ENCODE results near the gene MAP4K3.
"Not testable (repeated sequence)": the region's sequence is repeated elsewhere in the genome, so short reads cannot be mapped to it uniquely, and the experiment has no call there.

Gene MAP4K3

DNA sequence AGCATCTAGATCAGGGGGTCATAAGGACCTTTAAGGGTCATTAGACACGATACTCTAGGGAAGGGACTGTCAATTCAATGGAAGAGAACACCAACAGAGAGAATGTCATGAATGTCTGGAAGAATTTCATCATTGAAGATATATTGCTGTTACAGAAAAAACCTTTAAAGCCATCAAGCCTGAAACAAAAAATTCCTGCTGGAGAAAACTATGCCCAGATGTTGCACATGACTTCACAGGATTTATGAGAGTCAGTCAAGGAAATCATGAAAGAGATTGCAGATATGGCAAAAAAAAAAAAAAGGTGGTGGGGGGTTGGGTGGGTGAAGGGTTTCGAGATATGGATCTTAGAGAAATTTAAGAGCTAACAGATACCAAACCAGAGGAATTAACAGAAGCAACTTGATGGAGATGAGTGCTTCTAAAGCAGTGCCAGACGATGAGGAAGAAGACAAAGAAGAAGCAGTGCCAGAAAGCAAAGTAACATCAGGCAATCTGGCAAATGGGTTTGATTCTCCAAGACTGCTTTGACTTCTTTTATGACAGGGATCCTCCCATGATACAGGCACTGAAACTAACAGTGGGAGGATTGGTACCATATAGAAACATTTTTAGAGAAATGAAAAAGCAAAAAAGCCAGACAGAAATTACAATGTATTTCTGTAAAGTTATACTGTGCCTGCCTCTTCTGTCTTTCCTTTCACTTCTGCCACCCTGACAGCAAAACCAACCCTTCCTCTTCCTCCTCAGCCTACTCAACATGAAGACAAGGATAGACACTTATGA, 28.5 kb downstream of the MAP4K3 start:
- DNase-seq = no peak

DNA sequence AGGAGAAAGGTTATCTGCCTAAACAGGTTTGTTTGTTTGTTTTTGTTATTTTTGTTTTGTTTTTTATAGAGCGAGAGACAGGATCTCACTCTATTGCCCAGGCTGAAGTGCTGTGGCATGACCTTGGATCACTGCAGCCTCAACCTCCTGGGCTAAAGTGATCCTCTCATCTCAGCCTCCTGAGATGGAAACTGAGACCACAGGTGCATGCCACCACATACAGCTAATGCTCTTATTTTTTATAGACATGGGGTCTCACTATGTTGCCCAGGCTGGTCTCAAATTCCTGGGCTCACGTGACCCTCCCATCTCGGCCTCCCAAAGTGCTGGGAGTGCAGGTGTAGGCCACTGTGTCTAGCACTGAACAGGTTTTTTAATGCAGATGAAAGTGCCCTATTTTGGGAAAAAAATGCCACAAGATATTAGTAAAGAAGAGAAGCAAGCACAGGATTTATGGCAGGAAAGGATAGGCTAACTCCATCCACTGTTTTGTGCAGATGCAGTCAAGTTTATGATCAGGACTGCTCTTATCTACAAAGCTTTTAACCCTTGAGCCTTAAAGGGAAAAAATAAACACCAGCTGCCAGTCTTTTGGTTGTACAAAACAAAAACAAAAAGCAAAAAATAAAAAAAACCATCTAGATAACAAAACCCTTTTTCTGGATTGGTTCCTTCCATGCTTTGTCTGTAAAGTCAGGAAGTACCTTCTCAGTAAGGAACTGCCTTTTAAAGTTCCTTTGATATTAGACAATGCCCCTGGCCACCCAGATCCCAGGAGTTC, 29.4 kb downstream of the MAP4K3 start:
- DNase-seq = no peak

DNA sequence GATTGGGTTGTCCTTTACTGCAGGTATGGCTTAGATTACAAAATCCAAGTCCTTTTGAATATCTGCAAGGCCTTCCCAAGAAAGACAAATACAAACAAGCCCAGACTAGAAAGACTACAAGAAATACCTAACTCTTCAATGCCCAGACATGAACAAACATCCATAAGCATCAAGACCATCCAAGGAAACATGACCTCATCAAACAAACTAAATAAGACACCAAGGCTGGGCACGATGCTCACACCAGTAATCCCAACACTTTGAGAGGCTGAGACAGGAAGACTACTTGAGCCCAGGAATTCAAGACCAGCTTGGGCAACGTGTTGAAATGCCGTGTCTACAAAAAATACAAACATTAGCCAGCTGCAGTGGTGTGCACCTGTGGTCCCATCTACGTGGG, 31.7 kb downstream of the MAP4K3 start:
- no peak for DNase-seq

DNA sequence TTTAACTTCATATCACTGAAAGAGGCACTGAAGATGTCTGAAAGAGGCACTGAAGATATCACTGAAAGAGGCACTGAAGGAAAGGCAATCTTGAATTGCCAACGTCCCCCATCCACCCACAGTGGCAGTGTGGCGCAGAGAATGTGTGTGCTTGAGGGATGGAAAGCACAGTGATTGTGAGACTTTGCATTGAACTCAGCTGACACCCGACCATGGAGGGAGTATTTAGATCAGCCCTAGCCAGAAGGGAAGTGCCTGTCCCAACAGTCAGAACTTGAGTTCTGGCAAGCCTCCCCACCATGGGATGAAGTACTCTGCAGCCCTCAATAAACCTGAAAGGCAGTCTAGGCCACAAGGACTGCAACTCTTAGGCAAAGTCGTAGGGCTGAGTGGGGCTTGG, 33.8 kb downstream of the MAP4K3 start:
- DNase-seq = peak; percentile 42

DNA sequence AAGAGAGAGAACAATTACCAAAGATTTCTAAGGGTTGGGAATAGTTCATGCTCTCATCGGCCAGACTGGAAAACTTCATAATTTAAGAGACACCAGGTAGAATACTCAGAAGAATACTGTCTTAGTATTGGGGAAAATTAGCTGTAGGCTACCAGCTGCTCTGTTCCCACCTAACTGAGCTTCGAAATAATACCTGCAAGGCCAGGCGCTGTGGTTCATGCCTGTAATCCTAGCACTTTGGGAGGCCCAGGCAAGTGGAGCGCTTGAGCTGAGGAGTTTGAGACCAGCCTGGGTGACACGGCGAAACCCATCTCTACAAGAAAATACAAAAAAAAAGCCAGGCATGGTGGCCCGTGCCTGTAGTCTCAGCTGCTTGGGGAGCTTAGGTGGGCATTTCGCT, 35.8 kb downstream of the MAP4K3 start:
- DNase-seq = no peak

DNA sequence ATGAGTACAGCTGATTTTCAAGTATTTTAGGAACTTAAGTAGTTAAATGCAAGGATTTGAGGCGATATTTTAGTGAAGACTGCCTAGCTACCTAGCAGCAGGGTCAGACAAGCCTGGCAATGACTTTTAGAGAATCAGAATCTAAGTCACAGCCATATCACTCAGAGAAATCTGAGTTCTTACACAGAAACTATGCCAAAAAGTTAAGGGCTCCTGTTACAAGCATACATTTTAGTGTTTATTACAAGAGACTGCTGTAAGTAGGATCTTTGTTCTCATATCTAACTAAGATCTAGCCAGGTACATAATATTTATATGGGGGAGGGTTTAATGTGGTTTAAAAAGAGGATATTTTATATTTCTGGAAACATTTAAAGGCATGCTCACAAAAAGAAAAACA, 37.5 kb downstream of the MAP4K3 start:
- no peak for DNase-seq

DNA sequence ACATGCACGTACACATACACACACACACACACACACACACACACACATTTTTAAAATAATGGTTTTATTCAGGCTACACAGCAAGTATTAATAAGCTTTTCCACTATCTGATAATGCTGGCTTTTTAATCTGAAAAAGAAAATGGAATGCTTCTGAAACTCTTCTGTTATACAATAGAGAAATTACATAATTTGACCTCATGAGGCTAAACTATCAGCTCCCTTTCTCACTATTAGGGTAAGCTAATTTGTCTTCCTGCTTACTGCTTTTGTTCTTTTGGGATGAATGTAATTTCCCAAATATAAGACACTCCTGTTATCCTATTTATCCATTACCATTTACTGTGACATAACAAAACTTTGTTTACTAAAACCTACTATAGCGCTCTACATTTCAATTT, 41.8 kb downstream of the MAP4K3 start:
- no peak for DNase-seq

DNA sequence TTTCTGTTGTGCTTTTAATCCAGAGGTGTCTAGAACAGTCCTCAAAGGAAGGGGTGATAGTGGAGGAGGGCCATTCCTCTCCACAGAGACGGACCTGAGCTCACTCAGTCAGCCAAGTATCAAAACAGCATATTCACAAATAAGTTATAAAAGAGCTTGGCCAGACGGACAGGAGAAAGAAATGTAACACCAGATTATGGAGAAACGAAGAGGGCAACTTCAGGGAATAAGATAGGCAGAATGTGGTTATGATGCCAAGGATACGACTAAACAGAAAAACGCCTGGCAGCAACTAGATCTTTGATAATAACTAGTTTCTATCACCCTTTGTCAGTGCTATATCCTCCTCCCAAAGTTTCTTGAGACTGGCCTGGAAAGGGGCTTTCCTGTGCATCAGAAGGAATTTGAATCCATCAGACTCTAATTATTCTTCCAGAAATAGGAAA, 42.5 kb downstream of the MAP4K3 start:
- DNase-seq = no peak

DNA sequence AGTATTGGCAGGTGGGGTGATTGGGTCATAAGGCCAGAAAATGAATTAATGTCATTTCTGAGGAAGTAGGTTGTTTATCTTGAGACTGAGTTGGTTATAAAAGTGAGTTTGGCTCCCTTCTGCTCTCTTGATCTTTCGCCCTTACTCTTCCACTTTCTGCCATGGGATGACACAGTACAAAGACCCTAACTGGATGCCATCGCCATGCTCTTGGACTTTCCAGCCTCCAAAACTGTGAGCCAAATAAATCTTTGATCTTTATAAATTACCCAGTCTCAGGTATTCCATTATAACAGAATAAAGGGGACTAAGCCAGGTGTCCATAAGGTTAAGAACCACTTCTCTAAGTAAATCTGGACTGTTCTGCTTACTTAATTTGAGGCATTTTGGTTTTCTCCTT, 44.4 kb downstream of the MAP4K3 start:
- no peak for DNase-seq

DNA sequence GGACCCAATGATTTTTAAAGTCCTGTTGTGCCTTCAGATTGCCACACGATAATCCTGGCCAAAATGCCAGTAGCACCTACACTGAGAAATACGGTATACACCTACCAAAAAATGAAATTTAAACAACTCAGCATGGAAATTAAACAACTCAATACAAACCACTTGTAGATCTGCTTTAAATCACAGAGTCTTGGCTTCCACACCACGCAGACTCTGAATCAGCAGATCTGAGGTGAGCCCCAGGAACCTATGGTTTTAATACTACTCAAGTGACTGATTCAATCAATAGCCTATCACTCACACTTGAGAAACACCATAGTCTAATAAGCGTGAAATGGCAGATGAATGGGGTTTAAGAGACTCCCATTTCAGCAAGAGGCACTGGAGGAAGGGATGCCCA, 46.9 kb downstream of the MAP4K3 start:
- no peak for DNase-seq

DNA sequence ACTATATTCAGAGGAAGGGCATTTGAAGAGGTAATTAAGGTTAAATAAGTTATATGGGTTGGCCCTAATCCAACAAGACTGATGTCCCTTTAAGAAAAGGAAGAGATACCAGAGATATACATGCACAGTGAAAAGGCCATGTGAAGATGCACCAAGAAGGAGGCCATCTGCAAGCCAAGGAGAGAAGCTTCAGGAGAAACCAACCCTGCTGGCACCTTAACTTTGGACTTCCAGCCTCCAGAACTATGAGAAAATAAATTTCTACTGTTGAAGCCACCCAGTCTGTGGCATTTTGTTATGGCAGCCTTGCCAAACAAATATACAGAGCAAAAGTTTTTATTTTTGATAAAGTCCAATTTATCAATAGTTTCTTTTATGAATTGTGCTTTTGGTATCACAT, 51.0 kb downstream of the MAP4K3 start:
- no peak for DNase-seq

DNA sequence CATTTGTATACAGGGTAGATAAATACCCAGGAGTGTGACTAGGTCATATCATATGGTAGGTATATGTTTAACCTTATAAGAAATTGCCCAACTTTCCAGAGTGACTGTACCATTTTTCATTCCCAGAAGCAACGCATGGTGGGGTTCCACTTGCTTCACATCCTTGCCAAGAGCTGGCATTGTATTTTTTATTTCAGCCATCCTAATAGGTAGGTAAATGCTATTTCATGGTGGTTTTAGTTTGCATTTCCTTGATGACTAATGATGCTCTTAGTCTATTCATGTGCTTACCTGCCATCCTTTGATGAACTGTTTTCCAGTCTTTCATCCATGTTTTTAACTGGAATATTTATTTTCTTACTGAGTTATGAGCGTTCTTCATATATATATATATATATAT, 51.9 kb downstream of the MAP4K3 start:
- no peak for DNase-seq

DNA sequence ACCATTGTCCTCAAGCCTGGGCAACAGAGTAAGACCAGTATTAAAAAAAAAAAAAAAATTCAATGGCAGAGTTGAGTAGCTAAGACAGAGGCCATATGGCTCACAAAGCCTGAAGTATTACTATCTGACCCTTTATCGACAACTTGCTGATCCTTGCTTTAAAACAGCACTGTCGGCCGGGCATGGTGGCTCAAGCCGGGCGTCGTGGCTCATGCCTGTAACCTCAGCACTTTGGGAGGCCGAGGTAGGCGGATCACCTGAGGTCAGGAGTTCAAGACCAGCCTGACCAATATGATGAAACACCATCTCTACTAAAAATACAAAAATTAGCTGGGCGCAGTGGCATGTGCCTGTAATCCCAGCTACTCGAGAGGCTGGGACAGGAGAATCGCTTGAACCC, 53.0 kb downstream of the MAP4K3 start:
- not testable (repeated sequence) for DNase-seq

DNA sequence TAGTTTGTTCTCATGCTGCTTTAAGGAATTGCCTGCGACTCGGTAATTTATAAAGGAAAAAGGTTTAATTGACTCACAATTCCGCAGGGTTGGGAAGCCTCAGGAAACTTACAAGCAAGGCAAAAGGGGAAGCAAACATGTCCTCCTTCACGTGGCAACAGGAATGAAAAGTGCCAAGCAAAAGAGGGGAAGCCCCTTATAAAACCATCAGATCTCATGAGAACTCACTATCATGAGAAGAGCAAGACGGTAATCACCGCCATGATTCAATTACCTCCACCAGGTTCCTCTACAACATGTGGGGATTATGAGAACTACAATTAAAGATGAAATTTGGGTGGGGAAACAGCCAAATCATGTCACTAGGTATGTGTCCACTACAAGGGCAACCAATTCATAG, 53.9 kb downstream of the MAP4K3 start:
- DNase-seq = no peak

DNA sequence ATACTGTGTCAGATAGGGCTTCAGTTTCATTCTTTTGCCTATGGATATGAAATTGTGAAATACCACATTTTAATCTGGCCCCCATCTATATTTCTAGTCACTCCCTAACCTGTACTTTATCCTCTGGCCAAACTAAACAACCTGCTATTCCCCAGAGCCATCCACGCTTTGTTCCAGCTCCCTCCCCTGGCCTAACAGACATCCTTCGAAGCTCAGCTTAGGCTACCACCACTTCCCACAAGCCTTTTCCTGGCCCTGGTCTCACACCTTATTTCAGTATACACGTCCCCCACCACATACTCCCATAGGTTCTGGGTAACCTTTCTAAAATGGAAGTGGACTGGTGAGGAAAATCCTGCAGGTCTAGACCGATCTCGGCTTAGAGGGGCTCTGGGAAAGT, 55.4 kb downstream of the MAP4K3 start:
- DNase-seq = no peak

DNA sequence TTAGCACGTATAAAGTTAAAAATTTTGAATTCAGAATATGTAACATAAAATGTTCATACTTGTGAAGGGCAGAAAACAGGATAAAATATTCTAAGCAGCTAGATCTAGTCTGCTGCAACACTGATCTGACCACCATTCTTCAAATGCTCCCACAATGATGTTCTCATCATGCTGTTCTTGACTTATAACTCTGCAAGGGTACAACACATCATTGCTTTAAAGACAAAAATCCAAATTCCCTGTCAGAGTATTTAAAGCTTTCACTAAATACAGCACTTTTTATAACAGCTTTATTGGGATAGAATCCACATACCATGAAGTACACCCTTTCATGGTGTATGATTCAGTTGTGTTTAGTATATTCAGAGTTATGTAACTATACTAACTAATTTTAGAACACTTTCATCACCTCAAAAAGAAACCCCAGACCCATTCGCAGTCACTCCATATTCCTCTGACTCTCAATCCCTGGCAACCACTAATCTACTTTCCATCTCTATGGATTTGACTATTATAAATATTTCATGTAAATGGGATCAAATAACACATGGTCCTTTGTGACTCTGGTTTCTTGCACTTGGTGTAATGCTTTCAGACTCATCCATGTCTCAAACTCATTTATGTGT, 56.4 kb downstream of the MAP4K3 start:
- no peak for DNase-seq

DNA sequence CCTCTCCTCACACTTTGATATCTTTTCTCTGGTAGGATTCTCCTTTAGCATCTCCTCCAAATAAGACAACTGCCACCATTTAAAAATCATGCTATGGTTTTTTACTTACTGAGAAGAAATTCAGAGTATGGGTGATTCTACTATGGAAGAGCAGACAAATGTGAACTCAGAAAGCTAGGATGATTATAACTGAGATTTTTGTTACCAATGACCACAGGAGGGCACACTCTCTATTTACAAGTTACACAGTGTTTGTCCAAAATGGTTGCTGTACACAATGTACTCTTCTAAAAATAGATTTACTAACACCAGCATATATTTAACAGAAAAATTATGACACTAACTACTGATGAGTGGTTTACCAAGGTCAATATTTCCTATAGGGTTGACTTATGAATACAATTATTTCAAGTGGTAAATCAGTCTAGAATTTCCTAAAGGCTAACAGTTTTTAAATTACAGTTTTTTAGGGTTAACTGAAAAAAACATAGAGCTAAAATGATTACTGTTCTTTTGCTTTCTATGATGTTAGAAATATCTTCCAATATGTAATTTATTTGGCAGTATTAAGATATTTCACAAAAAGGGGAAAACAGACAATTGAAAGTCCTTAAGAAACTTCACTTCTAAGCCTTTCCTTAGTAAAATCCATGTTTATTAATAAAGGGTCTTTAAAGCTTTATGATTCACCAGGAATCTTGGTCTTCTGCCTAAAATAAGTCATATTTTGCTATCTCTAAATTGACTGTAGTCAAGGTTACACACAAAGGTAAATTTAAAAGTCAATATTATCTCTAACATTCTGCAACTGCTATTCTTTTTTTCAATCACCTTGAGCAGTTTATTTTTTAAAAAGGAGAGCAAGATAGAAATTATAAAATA, 57.2 kb downstream of the MAP4K3 start:
- DNase-seq = no peak

DNA sequence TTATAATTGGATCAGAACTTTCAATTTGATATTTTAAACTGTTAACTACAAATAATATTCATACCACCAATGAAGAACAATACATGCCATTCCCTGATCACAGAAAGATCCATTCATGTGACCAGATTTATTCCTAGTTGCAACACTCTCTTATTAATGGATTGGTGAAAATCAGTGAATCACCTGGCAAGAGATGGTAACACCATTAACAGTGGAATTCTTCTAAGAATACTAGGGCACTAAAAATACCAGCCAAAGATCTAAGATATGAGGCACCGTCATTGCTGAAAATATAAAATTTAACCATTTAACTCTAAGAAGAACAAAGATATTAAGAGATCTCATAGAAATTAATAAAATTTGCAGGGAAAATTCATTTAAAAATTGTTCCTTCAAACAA, 58.1 kb downstream of the MAP4K3 start:
- DNase-seq = no peak

DNA sequence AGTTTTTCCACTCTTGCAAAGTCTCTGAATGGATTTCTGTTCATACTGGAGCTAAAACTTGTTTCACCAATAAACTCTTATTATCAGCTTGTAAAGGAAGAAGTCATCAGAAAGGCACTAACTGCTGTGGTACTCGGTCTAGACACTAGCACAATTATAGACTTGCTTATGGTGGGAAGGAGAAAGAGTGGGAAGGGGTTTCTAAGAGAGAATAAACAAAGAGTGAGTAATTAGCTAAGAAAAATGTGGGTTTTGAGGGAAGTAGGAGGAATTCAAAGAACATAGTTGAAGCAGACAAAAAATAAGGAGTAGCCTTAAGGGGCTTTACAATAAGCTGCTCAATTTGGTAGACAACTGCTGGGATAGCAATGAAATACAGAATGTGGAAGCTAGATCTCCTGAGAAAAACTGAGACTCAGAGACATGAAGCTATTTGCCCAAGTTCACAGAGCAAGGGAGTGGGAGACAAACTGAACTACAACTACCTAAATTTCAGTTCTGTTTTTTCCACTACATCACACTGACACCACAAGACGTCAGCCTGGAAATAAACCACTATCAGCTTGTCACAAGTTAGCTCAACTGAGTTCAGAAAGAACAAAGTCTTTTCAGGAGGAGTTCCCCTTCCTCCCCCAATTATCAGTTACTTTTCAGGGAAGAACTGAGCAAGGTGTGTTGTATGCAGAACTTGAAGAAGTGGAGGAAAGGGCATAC, 59.7 kb downstream of the MAP4K3 start:
- peak; percentile 48 for DNase-seq

DNA sequence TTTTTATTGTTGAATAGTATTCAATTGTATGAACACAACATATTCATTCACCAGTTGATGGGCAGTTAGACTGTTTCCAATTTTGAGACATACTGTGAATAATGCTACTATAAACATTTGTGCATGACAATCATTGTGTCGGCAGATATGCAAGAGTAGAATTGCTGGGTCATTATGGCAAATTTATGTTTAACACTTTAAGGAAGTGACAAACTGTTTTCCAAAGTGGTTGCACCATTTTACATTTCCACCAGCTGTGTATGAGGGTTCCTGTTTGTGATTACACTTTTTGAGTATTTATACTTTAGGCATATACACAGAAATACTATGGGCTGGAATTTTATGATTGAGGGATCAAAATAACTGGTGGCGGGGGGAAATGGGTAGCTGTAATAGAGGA, 61.2 kb downstream of the MAP4K3 start:
- no peak for DNase-seq

DNA sequence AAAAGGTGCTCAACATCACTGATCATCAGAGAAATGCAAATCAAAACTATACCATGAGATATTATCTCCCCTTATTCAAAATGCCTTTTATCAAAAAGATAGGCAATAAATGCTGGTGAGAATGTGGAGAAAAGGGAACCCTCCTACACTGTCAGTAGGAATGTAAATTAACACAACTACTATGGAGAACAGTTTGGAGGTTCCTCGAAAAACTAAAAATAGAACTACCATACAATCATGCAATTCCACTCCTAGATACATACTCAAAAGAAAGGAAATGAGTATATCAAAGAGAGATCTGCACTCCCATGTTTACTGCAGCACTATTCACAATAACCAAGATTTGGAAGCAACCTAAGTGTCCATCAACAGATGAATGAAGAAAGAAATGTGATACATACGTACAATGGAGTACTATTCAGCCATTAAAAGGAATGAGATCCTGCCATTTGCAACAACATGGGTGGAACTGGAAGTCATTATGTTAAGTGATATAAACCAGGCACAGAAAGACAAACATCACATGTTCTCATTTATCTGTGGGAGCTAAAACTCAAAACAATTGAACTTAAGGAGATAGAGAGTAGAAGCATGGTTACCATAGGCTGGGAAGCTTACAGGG, 63.8 kb downstream of the MAP4K3 start:
- DNase-seq = no peak

DNA sequence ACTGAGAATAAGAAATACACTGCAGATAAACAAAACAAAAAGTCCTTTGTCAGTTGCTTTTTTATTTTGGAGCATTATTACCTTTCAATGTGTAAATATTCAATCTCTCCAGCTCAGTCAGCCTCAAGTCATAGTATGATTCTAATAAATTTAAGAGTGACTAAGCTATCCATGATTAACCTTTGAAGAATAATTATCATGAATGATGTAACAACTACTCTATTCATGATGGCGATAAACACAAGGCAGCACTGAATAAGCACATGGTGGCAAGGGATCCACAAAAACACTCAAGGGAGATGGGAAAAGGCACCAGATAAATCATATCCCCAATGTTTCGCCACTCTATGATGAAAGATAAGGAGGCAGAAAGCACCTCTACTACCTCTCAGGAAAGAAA, 67.0 kb downstream of the MAP4K3 start:
- DNase-seq = no peak
